KBM-7 (cell line): ENCODE data around the gene EGLN1.
"Not testable (repeated sequence)": the region's sequence is repeated elsewhere in the genome, so short reads cannot be mapped to it uniquely, and the experiment has no call there.

Experiments used
- DNase-seq: peaks from one replicate; pipeline ENCODE4 v3.0.0-alpha.2; 2015
- in situ Hi-C: fragments of 300-500 bp; cut with MboI; formaldehyde crosslinking; loops from 2 replicates; pipeline ENCODE4 v1.14.3; 2020; ENCODE audit warnings: low sequenced_read_pairs, low pct_unique_long_range_greater_than_20kb, mixed read lengths

Gene EGLN1

GRCh38 chr1:231376875-231377549, 45.1 kb downstream of the EGLN1 start:
- in situ Hi-C loops, result no loop called here
- no peak for DNase-seq

- in situ Hi-C loops, result no loop called here
- no peak for DNase-seq
Observed at GRCh38 chr1:231376101-231376500, 46.0 kb downstream of the EGLN1 start.

DNA sequence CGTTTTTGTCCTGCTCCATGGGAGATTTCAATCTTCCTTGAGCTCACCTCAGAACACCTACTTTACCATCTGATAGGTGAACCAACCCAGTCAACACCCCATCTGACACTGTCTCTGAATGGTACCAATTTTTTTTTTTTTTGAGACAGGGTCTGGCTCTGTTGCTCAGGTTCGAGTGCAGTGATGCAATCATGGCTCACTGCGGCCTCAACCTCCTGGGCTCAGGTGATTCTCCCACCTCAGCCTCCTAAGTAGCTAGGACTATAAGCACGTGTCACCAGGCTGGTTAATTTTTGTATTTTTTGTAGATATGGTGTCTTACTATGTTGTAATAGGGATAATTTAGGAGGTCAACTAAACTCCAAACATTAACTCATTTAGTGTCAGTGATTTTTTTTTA, 47.7 kb downstream of the EGLN1 start:
- in situ Hi-C loops, result no loop called here
- no peak for DNase-seq

DNA sequence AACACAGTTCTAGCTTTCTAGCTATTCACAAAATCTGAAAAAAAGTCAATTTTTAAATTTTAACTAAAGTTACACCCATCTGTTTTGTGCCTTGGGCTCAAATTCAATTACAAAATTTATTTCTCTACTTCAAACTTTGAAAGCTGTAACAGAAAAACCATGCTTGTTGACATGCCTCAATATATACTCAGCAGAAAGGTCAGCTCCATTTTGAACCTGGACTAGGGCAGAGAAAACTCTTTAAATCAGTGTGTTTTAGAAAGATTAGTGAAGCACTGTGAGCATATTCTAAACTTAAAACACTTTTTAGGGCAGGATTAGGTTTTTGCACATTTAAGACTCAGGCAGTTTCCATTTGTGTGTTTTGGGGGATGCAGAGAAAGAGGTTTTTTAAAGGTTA, 49.6 kb downstream of the EGLN1 start:
- DNase-seq, result no peak
- in situ Hi-C loops, result no loop called here

DNA sequence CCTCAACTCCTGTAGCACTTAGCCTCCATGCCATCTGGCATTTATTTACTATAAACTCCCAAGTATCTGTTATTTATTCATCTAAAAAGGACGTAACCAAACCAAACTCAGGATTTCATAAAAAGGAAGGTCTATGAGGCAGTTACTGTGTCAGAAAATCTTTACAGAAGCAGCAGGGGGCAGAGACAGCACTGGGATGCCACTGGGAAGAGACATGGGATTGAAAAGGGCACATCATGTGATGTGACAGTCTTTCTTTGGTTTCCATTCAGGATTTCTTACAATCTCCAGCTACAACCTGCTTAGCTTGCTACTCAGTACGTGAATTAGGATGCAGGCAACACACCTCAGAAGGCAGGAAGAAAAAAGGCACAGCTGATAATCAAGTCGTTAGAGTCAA, 52.8 kb downstream of the EGLN1 start:
- in situ Hi-C loops, result no loop called here
- no peak for DNase-seq

DNA sequence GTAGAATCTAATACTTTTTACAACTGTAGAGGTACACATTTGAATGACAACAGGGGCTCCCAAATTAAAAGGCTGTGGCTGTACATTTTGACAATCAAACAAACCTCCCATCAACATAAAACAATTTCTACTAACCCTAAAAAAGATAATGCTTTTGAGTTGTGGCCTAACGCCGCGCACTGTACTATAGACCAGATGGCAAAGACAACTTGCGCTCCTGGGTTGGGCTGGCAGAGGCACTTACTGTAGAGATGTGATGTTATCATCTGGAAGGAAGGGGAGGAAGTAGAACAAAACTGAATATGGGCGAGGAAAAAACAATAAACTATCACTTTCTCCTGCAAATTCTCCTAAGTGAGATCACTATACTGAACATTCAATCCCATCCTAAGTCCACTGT, 57.9 kb downstream of the EGLN1 start:
- no peak for DNase-seq
- in situ Hi-C loops, result loop anchor here (5.0 kb wide), 1 partner anchor 228 kb away; no protein-coding TSS in a partner anchor

DNA sequence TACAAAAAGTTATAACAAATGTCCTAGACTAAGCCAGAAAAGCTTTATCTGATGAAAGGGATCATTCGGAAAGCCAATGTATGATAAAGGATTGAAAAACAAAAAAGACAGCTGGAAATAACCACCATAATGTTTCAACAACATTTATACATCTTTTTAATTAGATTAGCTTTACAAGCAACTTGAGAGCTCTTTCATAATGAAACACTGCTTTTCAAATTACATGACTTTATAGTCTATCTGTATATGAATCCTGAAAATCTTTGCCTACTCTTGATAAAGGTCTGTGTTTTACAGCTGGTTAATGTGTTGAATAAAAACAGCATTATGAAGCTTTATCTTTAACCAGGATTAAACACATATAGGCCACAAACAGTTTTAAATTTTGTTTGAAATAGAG, 58.5 kb downstream of the EGLN1 start:
- DNase-seq, result no peak
- in situ Hi-C loops, result loop anchor here (5.0 kb wide), 1 partner anchor 229 kb away; no protein-coding TSS in a partner anchor

GRCh38 chr1:231362325-231362724, 59.8 kb downstream of the EGLN1 start:
- no peak for DNase-seq
- in situ Hi-C loops, result loop anchor here (5.0 kb wide), 1 partner anchor 230 kb away; no protein-coding TSS in a partner anchor

DNA sequence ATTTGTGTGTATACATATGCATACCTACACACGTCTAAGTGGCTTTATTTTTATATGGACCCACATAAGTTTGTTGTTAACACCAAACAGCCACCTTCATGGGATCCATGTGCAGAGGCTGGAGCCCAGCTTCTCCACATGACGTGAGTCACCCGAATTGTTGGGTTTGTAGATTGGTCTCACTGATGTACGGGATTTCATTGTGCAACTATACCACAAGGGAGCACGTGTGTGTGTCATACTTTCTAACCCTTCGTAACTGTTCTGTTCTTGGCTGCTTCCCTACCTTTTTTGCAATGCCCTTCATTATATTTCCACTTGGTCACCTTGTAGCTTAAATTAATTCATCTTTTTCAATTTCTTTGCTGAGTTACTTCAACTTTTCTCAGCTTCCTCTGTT, 63.0 kb downstream of the EGLN1 start:
- in situ Hi-C loops, result no loop called here

DNA sequence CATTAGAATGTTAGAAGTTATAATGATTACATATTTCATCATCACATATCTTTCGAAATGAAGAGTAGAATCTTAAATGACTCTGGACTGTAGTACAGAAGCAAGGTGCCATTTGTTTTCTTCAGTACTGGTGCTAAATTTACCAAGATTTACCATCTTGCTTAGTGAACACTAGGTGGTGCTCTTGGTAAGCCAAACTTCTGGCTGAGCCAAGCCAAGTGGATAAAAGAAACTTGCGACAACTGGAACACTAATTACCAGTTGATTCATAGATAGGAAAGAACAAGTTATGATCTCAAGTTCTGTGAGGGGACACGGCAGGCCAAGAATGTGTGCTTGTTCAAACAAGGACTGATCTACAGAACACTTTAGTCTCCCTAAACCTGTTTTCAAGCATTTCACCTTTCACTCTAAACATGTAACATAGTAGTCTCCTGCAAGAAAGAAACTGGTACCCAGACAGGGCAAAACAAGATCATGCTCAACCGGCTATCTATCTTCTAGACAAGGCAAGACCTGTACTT, 64.2 kb downstream of the EGLN1 start:
- DNase-seq, result peak; percentile 69
- in situ Hi-C loops, result no loop called here

More for the DNA sequence above, 63.0 kb downstream of the EGLN1 start:
- DNase-seq, result no peak

GRCh38 chr1:231357187-231357772, 64.8 kb downstream of the EGLN1 start:
- in situ Hi-C loops, result no loop called here

GRCh38 chr1:231355171-231355570, 66.9 kb downstream of the EGLN1 start:
- in situ Hi-C loops, result no loop called here
- no peak for DNase-seq

More at GRCh38 chr1:231357187-231357772, 64.8 kb downstream of the EGLN1 start:
- DNase-seq, result no peak

DNA sequence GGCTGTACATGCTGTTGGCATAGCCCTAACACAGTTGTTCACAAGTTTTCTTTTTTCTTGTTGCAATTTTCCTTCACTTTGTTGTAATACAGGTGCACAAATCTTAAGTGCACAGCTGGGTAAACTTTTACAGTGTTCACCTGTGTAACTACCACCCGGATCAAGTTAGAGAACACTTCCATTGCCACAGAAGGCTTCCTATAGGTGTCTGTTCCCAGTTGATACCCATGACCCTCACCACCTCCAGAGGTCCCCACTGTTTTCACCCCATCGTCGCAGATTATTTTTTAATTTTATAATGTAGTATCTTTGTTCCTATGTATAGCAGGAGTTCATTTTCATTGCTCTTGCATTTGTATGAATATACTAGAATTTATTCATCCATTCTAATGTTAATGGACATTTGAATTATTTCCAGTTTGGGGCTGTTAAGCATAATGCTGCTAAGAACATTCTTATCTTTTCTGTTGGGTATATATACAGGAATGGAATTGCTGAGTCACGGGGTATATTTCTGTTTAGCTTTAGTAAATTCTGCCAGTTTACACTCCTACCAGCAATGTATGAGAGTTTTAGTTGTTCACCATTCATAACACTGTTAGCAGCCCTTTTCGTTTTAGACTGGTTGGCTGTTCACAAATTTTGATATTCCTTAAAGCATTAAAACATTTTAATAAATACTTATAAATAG, 67.6 kb downstream of the EGLN1 start:
- no peak for DNase-seq
- in situ Hi-C loops, result no loop called here

DNA sequence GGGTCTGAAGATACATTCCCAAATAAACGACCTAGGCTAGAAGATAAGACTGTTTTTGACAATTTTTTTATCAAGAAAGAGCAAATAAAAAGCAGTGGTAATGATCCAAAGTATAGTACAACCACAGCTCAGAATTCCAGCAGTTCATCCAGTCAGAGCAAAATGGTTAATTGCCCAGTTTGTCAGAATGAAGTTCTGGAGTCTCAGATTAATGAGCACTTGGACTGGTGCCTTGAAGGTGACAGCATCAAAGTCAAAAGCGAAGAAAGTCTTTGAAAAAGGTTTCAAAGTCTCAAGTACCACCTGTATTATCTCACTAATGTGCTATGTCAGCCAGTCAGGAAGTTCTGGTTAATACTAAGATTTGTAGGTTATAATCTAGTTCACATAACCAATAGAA, 69.0 kb downstream of the EGLN1 start:
- DNase-seq, result no peak
- in situ Hi-C loops, result no loop called here

DNA sequence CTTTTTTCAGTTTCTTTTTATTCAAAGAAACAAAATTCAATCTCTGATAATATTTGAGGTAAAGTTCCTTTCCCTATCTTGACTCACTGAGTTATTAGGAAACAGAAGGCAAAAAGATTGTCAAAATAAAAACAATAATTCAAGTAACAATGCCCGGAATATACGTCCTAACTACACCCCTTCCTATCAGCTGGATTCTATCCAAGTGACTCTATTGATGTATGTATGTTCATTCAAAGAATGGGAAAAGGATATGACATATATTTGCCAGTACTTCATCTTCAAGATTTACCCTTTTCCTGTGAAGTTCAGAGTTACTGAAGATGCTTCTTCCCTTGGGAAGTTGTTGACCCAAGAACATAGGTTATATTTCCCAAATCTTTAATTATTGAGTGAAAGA, 70.3 kb downstream of the EGLN1 start:
- no peak for DNase-seq
- in situ Hi-C loops, result no loop called here

DNA sequence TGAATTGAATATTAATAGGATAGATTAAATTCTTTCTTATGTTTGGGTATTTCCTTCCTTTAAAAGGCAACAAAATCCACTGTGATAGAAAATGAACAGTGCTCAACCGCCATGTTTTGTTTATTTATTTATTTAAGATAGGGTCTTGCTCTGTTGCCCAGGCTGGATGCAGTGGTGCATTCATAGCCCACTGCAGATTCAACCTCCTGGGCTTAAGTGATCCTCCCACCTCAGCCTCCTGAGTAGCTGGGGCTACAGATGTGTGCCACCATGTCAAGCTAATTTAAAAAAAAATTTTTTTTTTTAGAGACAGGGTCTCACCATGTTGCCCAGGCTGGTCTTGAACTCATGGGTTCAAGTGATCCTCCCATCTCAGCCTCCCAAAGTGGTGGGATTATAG, 73.2 kb downstream of the EGLN1 start:
- in situ Hi-C loops, DNase-seq: not testable (repeated sequence)

DNA sequence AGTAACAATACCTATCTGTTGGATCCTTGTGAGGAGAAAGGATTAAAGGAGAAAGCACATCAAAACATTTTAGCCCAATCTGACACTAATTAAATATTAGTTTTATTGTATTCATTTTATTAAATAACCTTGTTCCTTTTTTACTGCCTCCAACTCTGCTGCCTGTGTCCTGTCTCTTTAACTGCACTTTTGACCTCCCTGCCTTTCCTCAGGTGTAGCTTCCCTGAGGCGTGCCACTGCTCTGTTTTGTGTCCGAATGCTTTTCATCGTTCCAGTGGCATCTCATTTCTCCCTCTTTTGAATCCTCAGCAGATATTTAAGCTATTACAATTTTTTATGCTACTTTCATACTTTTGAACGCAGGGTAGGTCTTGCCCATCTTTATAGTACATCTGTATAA, 73.6 kb downstream of the EGLN1 start:
- in situ Hi-C loops, result no loop called here
- DNase-seq, result no peak

DNA sequence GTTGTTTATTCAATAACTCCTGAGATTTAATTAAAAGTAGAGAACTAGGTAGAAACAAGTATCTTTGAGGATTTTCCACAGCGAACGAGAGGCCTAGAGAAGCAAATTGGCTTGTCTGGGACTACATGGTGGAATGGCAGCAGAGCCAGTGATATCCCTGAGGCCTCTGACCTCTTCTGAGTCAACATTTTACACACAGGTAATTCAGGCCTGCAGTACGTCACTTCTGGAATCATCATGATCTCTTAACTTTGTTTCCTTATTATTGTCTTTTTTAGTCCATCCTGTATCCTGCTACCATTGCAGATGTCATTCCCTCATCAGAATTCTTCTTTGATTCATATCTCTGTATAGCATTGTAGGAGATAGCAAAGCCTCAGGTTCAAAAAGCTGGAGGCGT, 74.1 kb downstream of the EGLN1 start:
- DNase-seq, result no peak
- in situ Hi-C loops, result no loop called here

DNA sequence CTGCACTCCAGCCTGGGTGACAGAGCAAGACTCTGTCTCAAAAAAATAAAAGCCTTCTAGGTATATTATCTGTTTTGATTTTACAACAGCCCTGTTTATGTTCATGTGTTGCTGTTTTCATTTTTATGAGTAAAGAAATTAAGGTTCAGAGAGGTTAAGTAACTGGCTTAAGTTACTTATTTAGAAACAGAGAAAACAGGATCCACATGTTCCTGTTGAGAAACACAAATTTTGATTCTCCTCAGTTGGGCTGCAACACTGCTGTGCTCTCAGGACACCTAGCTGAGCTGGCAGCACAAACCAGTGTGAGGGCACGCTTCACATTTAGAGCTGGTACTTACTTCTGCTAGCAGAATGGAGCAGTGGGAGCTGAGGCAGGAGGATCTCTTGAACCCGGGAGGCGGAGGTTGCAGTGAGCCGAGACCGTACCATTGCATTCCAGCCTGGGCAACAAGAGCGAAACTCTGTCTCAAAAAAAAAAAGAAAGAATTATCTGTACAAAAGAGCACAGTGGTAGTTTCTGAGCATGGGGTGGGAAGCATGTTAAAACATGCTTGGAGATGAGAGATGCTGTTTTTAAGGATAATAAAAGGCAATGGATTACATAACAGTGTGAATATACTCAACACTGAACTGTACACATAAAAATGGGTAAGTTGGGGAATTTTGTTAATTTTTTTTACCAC, 81.6 kb downstream of the EGLN1 start:
- in situ Hi-C loops, result no loop called here
- no peak for DNase-seq
